Body of pancreas (tissue), 4 donors: Measurements from ENCODE around the gene KLHL29.

ENCODE experiments used
- CTCF ChIP-seq, 7 experiments: fragments of 450-650 bp in 4 of 7; fragments of 200-600 bp in 3 of 7; sonication (generic) in 3 of 7; IDR thresholded peaks; one replicate each; pipeline ENCODE4 v1.5.1; 2016 to 2019; ENCODE audit warnings: antibody characterized with exemption in 7 of 7
- POLR2A ChIP-seq, 3 donors: fragments of 450-650 bp; IDR thresholded peaks; one replicate each; pipeline ENCODE4 v1.6.1; 2016; ENCODE audit warnings: antibody characterized with exemption in 3 of 3, mild to moderate bottlenecking in 2 of 3

GRCh38 chr2:23464156-23464555, 79.2 kb downstream of the KLHL29 start:
- no peak for TF ChIP-seq CTCF (IDR thresholded peaks at IDR 0.05)
- no peak for TF ChIP-seq POLR2A (IDR thresholded peaks at IDR 0.05)
